HAP-1 (cell line): ENCODE data around the gene DOCK9.

Experiments
- DNase-seq, 2 experiments: peaks; one replicate each; pipeline ENCODE4 v3.0.0-alpha.2; 2016 to 2020; ENCODE audit warnings: low spot score in 2 of 2
- H3K27me3 ChIP-seq: fragments of 250-450 bp; sonication (Bioruptor Pico); 2 replicates; pipeline ENCODE4 v1.5.1; 2020; ENCODE audit warnings: low read depth, mild to moderate bottlenecking, moderate library complexity
- H3K36me3 ChIP-seq: fragments of 250-450 bp; sonication (Bioruptor Pico); replicated peaks from 2 replicates; pipeline ENCODE4 v1.5.1; 2020; ENCODE audit warnings: mild to moderate bottlenecking
- H3K4me1 ChIP-seq: fragments of 250-450 bp; sonication (Bioruptor Pico); 2 replicates; pipeline ENCODE4 v1.5.1; 2020; ENCODE audit warnings: mild to moderate bottlenecking
- H3K4me3 ChIP-seq: fragments of 250-450 bp; sonication (Bioruptor Pico); 2 replicates; pipeline ENCODE4 v1.5.1; 2020; ENCODE audit warnings: mild to moderate bottlenecking, moderate library complexity
- H3K9me3 ChIP-seq: fragments of 250-450 bp; sonication (Bioruptor Pico); 2 replicates; pipeline ENCODE4 v1.5.1; 2020; ENCODE audit warnings: mild to moderate bottlenecking, moderate library complexity
- in situ Hi-C: fragments of 300-500 bp; cut with MboI; formaldehyde crosslinking; loops from 3 replicates; pipeline ENCODE4 v1.14.3; 2020; ENCODE audit warnings: low sequenced_read_pairs, inconsistent platforms, mixed read lengths

The DOCK9 gene

DNA sequence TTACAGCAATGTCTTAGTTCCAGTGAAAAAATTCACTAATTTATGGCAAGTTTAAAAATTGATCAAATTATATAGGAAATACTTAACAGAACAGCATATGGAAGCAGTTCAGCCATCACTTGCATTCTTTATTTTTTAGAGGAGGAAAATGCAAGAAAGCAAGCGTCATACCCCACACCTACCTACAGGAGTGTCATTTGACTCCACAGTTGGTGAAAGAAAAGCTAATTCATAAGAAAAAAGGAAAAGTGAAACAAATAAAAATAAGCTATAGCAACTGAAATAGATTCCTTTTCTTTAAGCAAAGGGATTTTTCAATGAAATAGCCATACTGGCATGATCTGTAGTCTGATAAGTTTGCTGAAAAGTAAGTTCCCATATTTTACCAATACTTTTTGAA is 111.0 kb downstream of the DOCK9 start:
- in situ Hi-C loops, result no loop called here
- H3K27me3 ChIP-seq, result no peaks in the 10 kb centered on the region
- no peaks in the 10 kb centered on the region for H3K4me1 ChIP-seq
- H3K36me3 ChIP-seq, result no peaks in the 10 kb centered on the region; the same call in 1 of the 2 replicates
- H3K4me3 ChIP-seq, result no peak overlapping the region
- no peaks in the 10 kb centered on the region for H3K9me3 ChIP-seq
- no peak for DNase-seq

DNA sequence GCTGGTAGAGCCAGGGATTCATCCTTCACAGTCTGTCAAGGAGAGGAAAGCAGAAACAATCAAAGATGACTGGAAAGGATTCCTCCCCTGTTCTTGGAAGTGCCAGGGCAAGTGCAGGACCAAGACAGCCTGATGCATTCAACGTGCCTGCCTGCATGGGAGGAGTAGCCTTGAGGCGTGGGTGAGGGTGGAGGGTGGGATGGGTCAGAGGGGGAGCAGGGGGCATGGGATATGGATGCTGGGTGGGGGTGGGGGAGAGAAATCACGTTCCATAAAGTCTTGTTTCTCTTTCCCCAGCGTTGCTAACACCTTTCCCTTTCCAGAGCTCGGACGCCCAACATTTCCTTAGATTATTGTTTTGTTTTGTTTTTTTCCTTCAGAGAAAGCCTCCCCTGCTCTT is 117.4 kb downstream of the DOCK9 start:
- Histone ChIP-seq H3K9me3 (no peaks in the 10 kb centered on the region), H3K4me3 (no peak overlapping the region), H3K4me1 (no peaks in the 10 kb centered on the region), H3K36me3 (no peaks in the 10 kb centered on the region; the same call in 1 of the 2 replicates), H3K27me3 (no peaks in the 10 kb centered on the region)
- in situ Hi-C loops, result no loop called here
- DNase-seq, result no peak

DNA sequence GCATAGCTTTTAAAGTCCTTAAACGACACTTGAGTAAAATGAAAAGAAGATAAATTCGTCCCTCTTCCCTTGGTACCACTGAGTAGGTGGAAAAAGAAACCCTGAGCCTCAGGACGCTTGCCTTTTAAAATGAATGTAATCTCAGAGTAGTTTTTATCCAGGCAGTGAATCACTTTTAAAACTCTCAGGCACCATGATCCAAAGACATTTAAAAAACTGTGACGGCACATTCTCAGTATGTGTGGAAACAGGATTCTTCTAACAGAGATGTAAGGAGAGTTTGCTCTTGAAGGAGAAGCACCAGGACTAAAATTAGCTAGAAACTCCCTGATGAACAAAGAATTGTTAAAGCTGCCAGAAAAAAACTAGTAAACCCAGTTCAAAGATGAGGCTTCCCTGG is 119.7 kb downstream of the DOCK9 start:
- in situ Hi-C loops, result no loop called here
- Histone ChIP-seq H3K9me3 (no peaks in the 10 kb centered on the region), H3K4me3 (no peak overlapping the region), H3K27me3 (no peaks in the 10 kb centered on the region), H3K36me3 (no peaks in the 10 kb centered on the region; the same call in 1 of the 2 replicates), H3K4me1 (no peaks in the 10 kb centered on the region)
- DNase-seq, result no peak

DNA sequence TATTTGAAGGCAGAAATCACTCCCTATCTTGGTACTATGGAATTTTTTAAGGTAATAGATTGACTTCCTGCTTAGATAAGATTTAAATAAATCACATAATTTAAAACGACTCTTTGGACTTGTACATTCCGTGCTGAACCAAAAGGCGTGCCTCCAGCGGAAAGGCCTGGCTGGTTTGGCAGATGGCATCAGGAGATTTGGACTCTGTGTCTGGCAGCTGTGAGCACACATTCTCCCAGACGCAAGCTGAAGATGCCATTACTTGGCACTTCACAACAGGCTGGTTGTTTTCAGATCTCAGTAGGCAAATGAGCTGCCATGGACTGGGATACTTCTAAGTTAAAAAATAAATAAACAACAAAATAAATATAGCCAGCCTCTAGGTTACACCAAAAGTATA is 120.9 kb downstream of the DOCK9 start:
- DNase-seq, result no peak
- Histone ChIP-seq H3K9me3 (no peaks in the 10 kb centered on the region), H3K4me1 (no peaks in the 10 kb centered on the region), H3K4me3 (no peak overlapping the region), H3K36me3 (no peaks in the 10 kb centered on the region; the same call in 1 of the 2 replicates), H3K27me3 (no peaks in the 10 kb centered on the region)
- in situ Hi-C loops, result no loop called here

DNA sequence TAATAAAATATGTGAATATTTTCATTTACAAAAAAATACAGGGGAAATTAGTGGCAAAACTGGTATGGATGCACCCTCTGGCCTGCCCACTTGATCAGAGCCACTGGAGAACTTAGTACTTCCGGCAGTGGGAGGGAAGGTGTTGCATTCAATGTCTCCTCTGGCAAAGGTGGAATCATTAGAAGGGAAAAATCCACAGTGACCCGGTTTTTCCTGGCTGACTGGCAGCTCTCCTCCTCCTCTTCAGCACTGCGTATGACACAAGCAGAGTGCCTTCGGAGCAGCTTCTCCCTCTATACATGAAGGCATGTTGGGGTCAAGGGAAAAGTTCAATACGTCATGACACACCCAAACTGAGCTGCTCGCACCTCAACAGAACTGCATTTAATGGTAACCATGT is 123.4 kb downstream of the DOCK9 start:
- DNase-seq, result no peak
- H3K27me3 ChIP-seq, result no peaks in the 10 kb centered on the region
- no peaks in the 10 kb centered on the region for H3K4me1 ChIP-seq
- H3K9me3 ChIP-seq, result no peaks in the 10 kb centered on the region
- H3K36me3 ChIP-seq, result no peaks in the 10 kb centered on the region; the same call in 1 of the 2 replicates
- no peak overlapping the region for H3K4me3 ChIP-seq
- in situ Hi-C loops, result no loop called here

DNA sequence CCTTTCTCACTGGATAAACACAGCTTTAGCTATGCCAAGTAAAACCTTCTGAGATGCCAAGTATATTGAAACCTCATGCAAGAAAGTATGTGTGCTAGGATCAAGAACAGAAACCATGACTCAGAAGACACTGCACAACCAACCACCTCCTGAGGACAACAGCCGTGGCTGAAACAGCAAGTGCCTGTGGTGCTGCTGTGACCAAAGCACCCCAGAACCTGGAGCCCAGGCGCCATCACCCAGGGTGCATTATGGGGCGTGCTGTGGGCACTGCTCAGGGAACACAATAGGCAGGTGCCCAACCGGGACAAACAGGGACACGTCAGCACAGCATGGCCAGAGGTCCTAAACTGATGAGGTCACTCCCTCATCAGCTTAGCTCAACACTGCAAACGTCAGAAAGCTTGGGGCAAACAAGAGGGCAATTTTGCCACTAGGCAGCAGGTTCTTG is 124.1 kb downstream of the DOCK9 start:
- no peaks in the 10 kb centered on the region for H3K9me3 ChIP-seq
- no peaks in the 10 kb centered on the region; the same call in 1 of the 2 replicates for H3K36me3 ChIP-seq
- H3K4me1 ChIP-seq, result no peaks in the 10 kb centered on the region
- in situ Hi-C loops, result no loop called here
- no peaks in the 10 kb centered on the region for H3K27me3 ChIP-seq
- DNase-seq, result no peak
- no peak overlapping the region for H3K4me3 ChIP-seq

DNA sequence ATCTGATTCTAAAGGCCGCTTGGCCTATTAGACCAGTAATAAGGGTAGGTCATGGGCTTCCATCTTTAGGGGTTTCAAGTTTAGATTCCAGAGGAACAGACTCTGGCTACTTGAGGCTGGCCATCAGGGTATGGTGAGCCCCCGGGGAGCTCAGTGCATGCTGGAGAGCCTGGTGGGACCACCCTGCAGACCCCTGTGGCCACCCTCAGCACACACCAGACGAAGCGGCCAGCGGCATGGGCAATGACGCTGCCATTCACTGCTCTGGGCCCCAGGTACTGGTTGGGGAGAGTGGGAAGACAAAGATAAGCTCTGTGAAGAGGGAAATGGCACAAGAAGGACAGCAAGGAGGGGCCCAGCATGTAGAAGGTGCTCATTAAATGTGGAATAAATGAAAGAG is 126.6 kb downstream of the DOCK9 start:
- no peaks in the 10 kb centered on the region for H3K36me3 ChIP-seq
- H3K27me3 ChIP-seq, result no peaks in the 10 kb centered on the region
- H3K9me3 ChIP-seq, result no peaks in the 10 kb centered on the region
- H3K4me1 ChIP-seq, result no peaks in the 10 kb centered on the region
- DNase-seq, result no peak
- in situ Hi-C loops, result no loop called here
- no peak overlapping the region for H3K4me3 ChIP-seq

DNA sequence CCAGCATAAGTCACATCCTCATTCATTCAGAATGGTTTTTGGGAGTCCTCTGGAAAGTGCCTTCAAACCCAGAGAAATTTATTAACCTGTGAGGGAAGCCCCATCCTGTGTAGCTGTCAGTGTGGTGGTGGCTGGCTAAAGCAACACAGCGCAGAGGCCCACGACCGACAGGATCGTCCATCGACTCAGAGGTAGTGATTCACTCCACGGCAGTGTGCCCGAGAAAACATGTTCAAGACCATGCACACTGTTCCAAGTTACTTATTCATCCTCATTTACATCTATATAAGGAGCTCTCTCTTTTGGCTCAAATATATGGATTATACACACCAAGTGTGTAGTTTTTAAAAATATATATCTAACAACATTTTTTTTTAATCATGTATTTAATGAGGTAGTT is 129.1 kb downstream of the DOCK9 start:
- peaks cover 12% of the 10 kb centered on the region for H3K4me1 ChIP-seq

DNA sequence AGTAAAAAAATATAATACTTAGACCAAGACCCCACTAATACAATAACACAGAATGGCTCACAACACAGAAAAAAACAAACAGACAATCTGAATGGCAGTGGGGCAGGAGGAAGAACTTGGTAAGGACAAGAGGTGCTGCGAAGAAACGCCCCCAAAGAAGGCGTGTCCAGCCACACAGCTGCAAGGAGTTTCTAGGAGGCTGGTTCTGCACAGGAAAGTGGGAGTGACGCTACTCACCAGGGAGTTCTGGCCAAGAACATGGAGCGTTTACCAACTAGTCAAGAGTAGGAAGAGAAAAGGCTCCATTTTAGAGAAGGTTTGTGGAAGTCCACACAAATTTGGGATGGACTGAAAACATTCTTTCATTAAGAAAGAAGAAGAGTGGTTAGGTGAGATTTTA is 130.1 kb downstream of the DOCK9 start:
- Histone ChIP-seq H3K27me3 (no peaks in the 10 kb centered on the region), H3K4me1 (peaks cover 12% of the 10 kb centered on the region), H3K4me3 (no peak overlapping the region), H3K9me3 (no peaks in the 10 kb centered on the region), H3K36me3 (no peaks in the 10 kb centered on the region)
- in situ Hi-C loops, result loop anchor here (25.0 kb wide), 1 partner anchor 410 kb away; no protein-coding TSS in a partner anchor
- DNase-seq, result peak in 1 of 2 experiments; percentile 40

More for the DNA sequence above, 129.1 kb downstream of the DOCK9 start:
- no peaks in the 10 kb centered on the region for H3K27me3 ChIP-seq
- no peaks in the 10 kb centered on the region for H3K9me3 ChIP-seq
- DNase-seq, result no peak
- in situ Hi-C loops, result loop anchor here (25.0 kb wide), 1 partner anchor 411 kb away; no protein-coding TSS in a partner anchor
- H3K4me3 ChIP-seq, result no peak overlapping the region
- no peaks in the 10 kb centered on the region for H3K36me3 ChIP-seq

DNA sequence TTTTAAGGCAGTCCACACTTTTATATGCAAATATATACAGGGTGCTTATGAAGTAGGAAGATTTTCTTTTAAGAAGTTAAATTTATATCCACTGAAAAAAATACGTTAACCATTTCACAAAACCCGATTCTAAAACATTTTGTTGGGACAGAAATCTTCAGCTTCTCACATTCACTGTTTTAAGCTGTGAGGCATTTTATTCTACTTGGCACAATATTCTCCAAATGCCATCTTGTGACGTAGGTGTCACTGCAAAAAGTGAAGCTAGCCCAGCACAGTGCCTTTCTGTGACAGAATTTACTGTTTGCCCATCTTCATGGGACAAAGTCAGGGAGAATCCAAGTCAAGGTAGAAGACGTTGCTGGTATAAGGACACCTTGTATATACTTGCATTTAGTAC is 130.9 kb downstream of the DOCK9 start:
- no peaks in the 10 kb centered on the region for H3K36me3 ChIP-seq
- H3K27me3 ChIP-seq, result no peaks in the 10 kb centered on the region
- H3K9me3 ChIP-seq, result no peaks in the 10 kb centered on the region
- in situ Hi-C loops, result loop anchor here (25.0 kb wide), 1 partner anchor 410 kb away; no protein-coding TSS in a partner anchor
- H3K4me3 ChIP-seq, result no peak overlapping the region
- no peak for DNase-seq
- peaks cover 12% of the 10 kb centered on the region for H3K4me1 ChIP-seq

DNA sequence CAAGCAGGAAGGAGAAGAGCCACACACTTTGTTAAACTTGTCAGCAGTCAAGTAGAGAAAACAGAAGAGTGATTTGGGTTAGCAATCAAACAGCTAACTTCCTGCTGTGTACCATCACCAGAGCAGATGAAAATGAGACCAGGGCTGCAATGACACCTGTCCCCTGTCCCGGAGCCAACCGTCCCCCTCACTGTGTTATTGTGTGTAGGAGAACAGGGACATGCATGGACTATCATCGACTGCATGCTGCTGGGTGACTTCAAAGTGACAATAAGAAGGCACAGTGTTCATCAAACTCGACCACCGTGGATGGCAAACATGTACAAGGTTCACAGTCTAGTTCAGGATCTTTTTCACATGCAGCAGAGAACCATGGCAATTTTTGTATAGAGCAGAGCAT is 131.3 kb downstream of the DOCK9 start:
- no peak for DNase-seq
- in situ Hi-C loops, result loop anchor here (25.0 kb wide), 1 partner anchor 409 kb away; no protein-coding TSS in a partner anchor
- Histone ChIP-seq H3K4me1 (peaks cover 12% of the 10 kb centered on the region), H3K4me3 (no peak overlapping the region), H3K27me3 (no peaks in the 10 kb centered on the region), H3K9me3 (no peaks in the 10 kb centered on the region), H3K36me3 (no peaks in the 10 kb centered on the region)

DNA sequence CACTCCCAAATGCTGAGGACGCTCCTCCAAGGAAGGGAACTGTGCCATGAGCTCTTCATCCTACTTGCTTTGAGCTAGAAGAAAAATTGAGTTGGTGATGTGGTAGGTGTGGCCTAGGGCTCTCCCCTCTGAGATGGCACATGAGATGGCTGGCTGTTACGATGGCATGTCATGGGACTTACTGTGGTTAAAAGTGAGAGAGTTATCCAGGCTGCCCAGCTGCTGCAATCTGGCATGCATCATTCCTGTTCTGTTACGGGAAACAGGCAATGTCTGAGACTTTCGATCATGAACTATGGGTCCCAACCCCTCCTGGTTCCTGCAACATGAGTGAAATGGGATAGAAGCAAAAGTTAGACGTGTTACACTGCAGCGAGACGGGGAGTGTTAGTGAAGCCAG is 132.1 kb downstream of the DOCK9 start:
- Histone ChIP-seq H3K9me3 (no peaks in the 10 kb centered on the region), H3K4me1 (peaks cover 12% of the 10 kb centered on the region), H3K36me3 (no peaks in the 10 kb centered on the region), H3K27me3 (no peaks in the 10 kb centered on the region), H3K4me3 (no peak overlapping the region)
- in situ Hi-C loops, result loop anchor here (25.0 kb wide), 1 partner anchor 408 kb away; no protein-coding TSS in a partner anchor
- DNase-seq, result no peak

DNA sequence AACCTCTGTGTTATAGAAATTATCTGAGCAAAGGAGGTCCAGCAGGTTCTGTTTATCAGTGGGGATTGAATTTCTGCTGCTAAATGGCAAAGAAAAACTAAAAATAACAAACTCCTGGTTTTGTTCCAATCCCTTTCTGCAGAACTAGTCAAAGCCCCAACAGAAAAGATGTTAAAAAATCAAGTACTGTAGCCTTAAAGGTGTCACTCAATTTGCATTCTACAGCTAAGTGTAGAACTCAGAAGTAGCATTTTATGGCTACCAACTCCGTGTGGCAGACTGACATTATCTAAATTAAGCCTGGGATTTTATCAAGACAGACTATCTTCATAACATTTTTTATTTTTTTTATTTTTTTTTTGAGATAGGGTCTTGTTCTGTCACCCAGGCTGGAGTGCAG is 133.8 kb downstream of the DOCK9 start:
- Histone ChIP-seq H3K4me1 (peaks cover 12% of the 10 kb centered on the region), H3K4me3 (no peak overlapping the region), H3K36me3 (no peaks in the 10 kb centered on the region), H3K27me3 (no peaks in the 10 kb centered on the region), H3K9me3 (no peaks in the 10 kb centered on the region)
- DNase-seq, result no peak
- in situ Hi-C loops, result loop anchor here (25.0 kb wide), 1 partner anchor 407 kb away; no protein-coding TSS in a partner anchor

DNA sequence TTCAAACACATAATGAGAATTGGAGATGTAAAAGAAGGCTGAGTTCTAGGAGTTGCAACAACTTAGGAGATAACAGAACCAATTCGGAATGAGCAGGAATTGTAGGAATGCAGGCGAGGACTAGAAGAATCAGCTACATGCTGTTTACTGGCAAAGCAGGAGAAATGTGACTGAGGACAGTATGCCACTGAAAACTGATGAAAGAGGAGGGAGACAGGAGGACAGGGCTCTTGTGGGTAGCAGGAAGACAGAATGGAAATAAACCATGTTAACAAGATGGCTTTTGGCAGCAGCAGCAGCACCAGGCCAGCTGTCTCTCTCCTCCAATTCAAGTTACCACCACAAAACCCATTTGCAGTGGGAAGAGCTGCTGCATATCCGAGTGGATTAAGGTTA is 134.4 kb downstream of the DOCK9 start:
- Histone ChIP-seq H3K9me3 (no peaks in the 10 kb centered on the region), H3K4me1 (peaks cover 12% of the 10 kb centered on the region), H3K36me3 (no peaks in the 10 kb centered on the region), H3K4me3 (no peak overlapping the region), H3K27me3 (no peaks in the 10 kb centered on the region)
- DNase-seq, result no peak
- in situ Hi-C loops, result loop anchor here (25.0 kb wide), 1 partner anchor 406 kb away; no protein-coding TSS in a partner anchor
